ENCODE data around the gene LRRC27.

DNA sequence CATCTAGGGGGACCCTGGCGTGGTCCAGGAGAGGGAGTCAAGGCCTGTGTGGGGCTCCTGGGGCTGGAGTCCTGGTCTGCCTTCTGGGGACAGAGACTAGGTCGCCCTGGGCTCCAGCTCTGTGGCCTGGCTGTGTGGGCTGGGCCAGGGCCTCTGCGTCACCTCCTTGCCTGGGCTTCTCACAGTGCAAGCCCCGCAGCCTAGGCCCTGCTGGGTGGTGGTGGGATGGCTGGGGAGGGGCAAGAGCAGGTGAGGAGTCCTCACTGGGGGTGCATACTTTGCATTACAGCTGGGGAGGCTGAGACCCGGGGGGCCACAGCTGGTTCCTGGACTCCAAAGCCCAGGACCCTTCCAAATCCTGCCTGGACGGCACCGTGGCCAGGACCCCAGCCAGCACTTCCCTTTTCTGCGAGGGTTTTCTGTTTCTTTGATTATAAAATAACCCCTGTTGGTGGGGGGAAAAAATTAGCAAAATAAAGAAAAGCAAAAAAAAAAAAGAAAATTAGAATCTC lies 88.5 kb downstream of the LRRC27 start:
- TF ChIP-seq, protein P1, sequence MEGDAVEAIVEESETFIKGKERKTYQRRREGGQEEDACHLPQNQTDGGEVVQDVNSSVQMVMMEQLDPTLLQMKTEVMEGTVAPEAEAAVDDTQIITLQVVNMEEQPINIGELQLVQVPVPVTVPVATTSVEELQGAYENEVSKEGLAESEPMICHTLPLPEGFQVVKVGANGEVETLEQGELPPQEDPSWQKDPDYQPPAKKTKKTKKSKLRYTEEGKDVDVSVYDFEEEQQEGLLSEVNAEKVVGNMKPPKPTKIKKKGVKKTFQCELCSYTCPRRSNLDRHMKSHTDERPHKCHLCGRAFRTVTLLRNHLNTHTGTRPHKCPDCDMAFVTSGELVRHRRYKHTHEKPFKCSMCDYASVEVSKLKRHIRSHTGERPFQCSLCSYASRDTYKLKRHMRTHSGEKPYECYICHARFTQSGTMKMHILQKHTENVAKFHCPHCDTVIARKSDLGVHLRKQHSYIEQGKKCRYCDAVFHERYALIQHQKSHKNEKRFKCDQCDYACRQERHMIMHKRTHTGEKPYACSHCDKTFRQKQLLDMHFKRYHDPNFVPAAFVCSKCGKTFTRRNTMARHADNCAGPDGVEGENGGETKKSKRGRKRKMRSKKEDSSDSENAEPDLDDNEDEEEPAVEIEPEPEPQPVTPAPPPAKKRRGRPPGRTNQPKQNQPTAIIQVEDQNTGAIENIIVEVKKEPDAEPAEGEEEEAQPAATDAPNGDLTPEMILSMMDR (IDR thresholded peaks at IDR 0.05): no peak
- TF ChIP-seq POLR2A (IDR thresholded peaks at IDR 0.05): no peak
